Endothelial cell of umbilical vein (primary cell): Measurements from ENCODE around the gene LRRC8C. TPM values are rescaled to one million over a fixed set of nuclear protein-coding genes. Genes with fewer than 3 reads are reported as not detected.

Experiments
- BruUV-seq: library from RNA; stranded (reverse); fragments of 400-500 nt; replicated peaks from 2 replicates; lab custom pipeline; 2021; lab: Mats Ljungman, UMichigan
- CTCF ChIA-PET: fragments of 300-600, 350-600 bp; sonication (Branson Sonifier 250); formaldehyde crosslinking; loops from one replicate; lab custom pipeline; 2021; ENCODE audit warnings: antibody characterized with exemption, inconsistent platforms; lab: Charles Lee
- POLR2A ChIA-PET: fragments of 300-600, 350-600 bp; sonication (Branson Sonifier 250); formaldehyde crosslinking; loops from one replicate; lab custom pipeline; 2021; ENCODE audit warnings: antibody characterized with exemption, inconsistent platforms; lab: Charles Lee
- DNase-seq: peaks from one replicate; pipeline ENCODE4 v3.0.0-alpha.2; 2011; ENCODE audit warnings: low read depth, low spot score
- FAIRE-seq: peaks from 2 replicates; lab custom pipeline; 2011; peaks lifted over from hg19 to GRCh38; lab: Jason Lieb, UNC
- H2AFZ ChIP-seq: 2 replicates; pipeline ENCODE4 v1.6.0; 2012; ENCODE audit warnings: low read depth, low read length, control low read depth, inconsistent platforms
- H3K27ac ChIP-seq: 2 replicates; pipeline ENCODE4 v1.5.1; 2011; ENCODE audit warnings: low read depth, mild to moderate bottlenecking, control low read depth, low read length, moderate library complexity; ENCODE audit not compliant: insufficient read depth
- H3K27me3 ChIP-seq, 2 experiments: 2 replicates each; pipeline versions ENCODE4 v1.6.0 to v1.6.1; 2011; ENCODE audit warnings: low read length in 2 of 2, mixed read lengths in 1 of 2; ENCODE audit not compliant: control insufficient read depth in 2 of 2, insufficient read depth in 2 of 2
- H3K36me3 ChIP-seq, 2 experiments: 2 replicates in 1 of 2; 3 replicates in 1 of 2; pipeline ENCODE4 v1.5.1; 2011; ENCODE audit warnings: low read length in 2 of 2, mild to moderate bottlenecking in 1 of 2, moderate library complexity in 1 of 2; ENCODE audit not compliant: control insufficient read depth in 2 of 2, insufficient read depth in 2 of 2; ENCODE audit errors: extremely low read depth in 1 of 2
- H3K4me1 ChIP-seq: 3 replicates; pipeline ENCODE4 v1.5.1; 2011; ENCODE audit warnings: mild to moderate bottlenecking, low read length; ENCODE audit not compliant: control insufficient read depth, insufficient read depth; ENCODE audit errors: extremely low read depth
- H3K4me2 ChIP-seq: 2 replicates; pipeline ENCODE4 v1.6.1; 2011; ENCODE audit warnings: low read length, control low read depth, mixed read lengths; ENCODE audit not compliant: insufficient read depth
- H3K4me3 ChIP-seq, 3 experiments: fragments of 200-600 bp in 1 of 3; sonication (generic), shearing (Covaris generic) in 1 of 3; replicated peaks in 1 of 3; 2 replicates each; pipeline ENCODE4 v1.5.1; 2011 to 2016; ENCODE audit warnings: control low read depth in 3 of 3, low read length in 3 of 3, mild to moderate bottlenecking in 2 of 3, inconsistent platforms in 1 of 3, low read depth in 1 of 3, moderate library complexity in 1 of 3; ENCODE audit not compliant: insufficient read depth in 1 of 3
- H3K79me2 ChIP-seq: 2 replicates; pipeline ENCODE4 v1.6.0; 2012; ENCODE audit warnings: low read length, inconsistent platforms; ENCODE audit not compliant: control insufficient read depth, insufficient read depth
- H3K9ac ChIP-seq: replicated peaks from 2 replicates; pipeline ENCODE3; 2011; ENCODE audit warnings: low read length, control low read depth; ENCODE audit not compliant: insufficient read depth; ENCODE audit errors: extremely low read depth
- H3K9me1 ChIP-seq: replicated peaks from 3 replicates; pipeline ENCODE4 v1.6.0; 2011; ENCODE audit warnings: mild to moderate bottlenecking, low read length; ENCODE audit not compliant: control insufficient read depth, insufficient read depth; ENCODE audit errors: extremely low read depth
- H3K9me3 ChIP-seq: replicated peaks from 2 replicates; pipeline ENCODE4 v1.5.1; 2012; ENCODE audit warnings: low read length, inconsistent platforms; ENCODE audit not compliant: control insufficient read depth, insufficient read depth
- H4K20me1 ChIP-seq: replicated peaks from 2 replicates; pipeline ENCODE3; 2011; ENCODE audit warnings: mild to moderate bottlenecking, low read length; ENCODE audit not compliant: control insufficient read depth, insufficient read depth; ENCODE audit errors: extremely low read depth
- CTCF ChIP-seq, 2 donors: IDR thresholded peaks; 1 replicate in 1 of 2; 2 replicates in 1 of 2; pipeline ENCODE4 v1.5.1; 2011; ENCODE audit warnings: low read length in 2 of 2, mild to moderate bottlenecking in 2 of 2, moderate library complexity in 2 of 2, control low read depth in 1 of 2, inconsistent platforms in 1 of 2, low read depth in 1 of 2; ENCODE audit not compliant: insufficient read depth in 1 of 2; ENCODE audit errors: extremely low read depth in 1 of 2
- EZH2 ChIP-seq: IDR thresholded peaks from 2 replicates; pipeline ENCODE4 v1.6.1; 2012; ENCODE audit warnings: borderline replicate concordance, low read depth, mild to moderate bottlenecking, moderate library complexity, low read length, inconsistent platforms; ENCODE audit not compliant: severe bottlenecking
- FOS ChIP-seq: IDR thresholded peaks from 2 replicates; pipeline ENCODE4 v1.6.1; 2011; ENCODE audit warnings: mild to moderate bottlenecking, low read length, moderate library complexity, borderline replicate concordance; ENCODE audit not compliant: insufficient read depth
- GATA2 ChIP-seq: IDR thresholded peaks from 2 replicates; pipeline ENCODE4 v1.7.0; 2011; ENCODE audit warnings: low read depth, mild to moderate bottlenecking, moderate library complexity, mixed read lengths, low read length; ENCODE audit not compliant: insufficient read length, insufficient read depth
- JUN ChIP-seq: IDR thresholded peaks from 2 replicates; pipeline ENCODE4 v1.6.1; 2011; ENCODE audit warnings: borderline replicate concordance, low read depth; ENCODE audit not compliant: insufficient read length, insufficient read depth
- MAX ChIP-seq: IDR thresholded peaks from 2 replicates; pipeline ENCODE4 v1.6.1; 2011; ENCODE audit not compliant: insufficient read depth, insufficient read length
- MYC ChIP-seq: IDR thresholded peaks from one replicate; pipeline ENCODE4 v1.6.1; 2011; ENCODE audit warnings: mild to moderate bottlenecking, low read depth, low read length
- POLR2A ChIP-seq: IDR thresholded peaks from 2 replicates; pipeline ENCODE4 v1.6.1; 2012; ENCODE audit warnings: low read depth, mild to moderate bottlenecking, control low read depth, low read length
- POLR2AphosphoS5 ChIP-seq: IDR thresholded peaks from 2 replicates; pipeline ENCODE4 v1.6.1; 2012; ENCODE audit warnings: low read depth, mild to moderate bottlenecking, control low read depth, low read length, moderate library complexity; ENCODE audit not compliant: insufficient read depth
- dilution Hi-C: fragments of 300-500 bp; cut with MboI; formaldehyde crosslinking; loops from one replicate; pipeline ENCODE4 v1.15.0; 2019; ENCODE audit warnings: low sequenced_read_pairs; ENCODE audit not compliant: extremely low pct_ligation_motif_present
- intact Hi-C: fragments of 100-400 bp; cut with micrococcal nuclease; formaldehyde crosslinking; loops from one replicate; pipeline ENCODE4 v1.10.0; 2022
- polyA plus RNA-seq, 4 experiments: library from polyadenylated mRNA; depleted of rRNA in 3 of 4; stranded (reverse) in 3 of 4; unstranded in 1 of 4; fragments of >200 nt; gene quantifications; 2 replicates each; pipeline versions ENCODE4 v1.2.1 to v1.2.3, GENCODE V29; 2011 to 2012; ENCODE audit warnings: missing spikeins in 1 of 4
- total RNA-seq: library from RNA; stranded (reverse); gene quantifications from 2 replicates; pipeline ENCODE4 v1.2.3, GENCODE V29; 2021

The LRRC8C gene
- total and polyA plus RNA-seq, 2 donors (not counting 3 experiments of a cell fraction or from before 2014, with no cell fraction given): 33.6 to 51.5 TPM

GRCh38 chr1:89657886-89658285 is 25.0 kb downstream of the LRRC8C start:
- Histone ChIP-seq H3K4me2 (no peak overlapping the region), H3K9ac (no peak overlapping the region), H3K79me2 (peaks cover 99% of the 10 kb centered on the region), H3K4me1 (peaks cover 14% of the 10 kb centered on the region), H3K9me1 (peaks cover under 1% of the 10 kb centered on the region), H3K9me3 (no peaks in the 10 kb centered on the region), H3K27me3 (no peaks in the 10 kb centered on the region), H3K27ac (no peak overlapping the region), H2AFZ (no peak overlapping the region), H3K36me3 (no peaks in the 10 kb centered on the region), H3K4me3 (no peak overlapping the region), H4K20me1 (peaks cover 17% of the 10 kb centered on the region)
- ChIA-PET POLR2A (no interaction called here), CTCF (interaction anchor here (2.1 to 5.5 kb wide), 2 partner anchors 12 to 14 kb away, joined by 6 to 21 read pairs; no protein-coding TSS in a partner anchor)
- BruUV-seq: no TSS peak
- intact Hi-C loops (no loop called here), dilution Hi-C loops (no loop called here)
- TF ChIP-seq JUN: no peak
- FAIRE-seq (peak; percentile 18), DNase-seq (peak; percentile 44)

- Histone ChIP-seq H3K4me2 (no peak overlapping the region), H3K79me2 (peaks cover 98% of the 10 kb centered on the region), H3K9me3 (no peaks in the 10 kb centered on the region), H4K20me1 (peaks cover 11% of the 10 kb centered on the region), H3K4me1 (peaks cover 14% of the 10 kb centered on the region), H3K9me1 (no peaks in the 10 kb centered on the region), H3K4me3 (no peak overlapping the region), H3K27me3 (no peaks in the 10 kb centered on the region), H3K9ac (no peak overlapping the region), H3K27ac (no peak overlapping the region), H3K36me3 (no peaks in the 10 kb centered on the region), H2AFZ (no peak overlapping the region)
- FAIRE-seq (no peak), DNase-seq (peak; percentile 73)
- POLR2A ChIA-PET: no interaction called here
- TF ChIP-seq JUN: no peak
- no peak for TF ChIP-seq POLR2A
- no peak for TF ChIP-seq MYC
- no peak for TF ChIP-seq EZH2
- no peak for TF ChIP-seq POLR2AphosphoS5
- no peak for TF ChIP-seq GATA2
- no peak for TF ChIP-seq FOS
- TF ChIP-seq MAX: no peak
- TF ChIP-seq CTCF (IDR thresholded peaks at IDR 0.05; ENCODE audit: extremely low read depth in 1 of 2, insufficient read depth in 1 of 2, low read depth in 1 of 2, low read length in 2 of 2): no peak
- CTCF ChIA-PET: interaction anchor here (1.3 to 5.5 kb wide), 4 partner anchors 9 to 103 kb away, joined by 3 to 21 read pairs (median 5); no protein-coding TSS in a partner anchor
- BruUV-seq: no TSS peak
- dilution Hi-C loops: no loop called here
- intact Hi-C loops: no loop called here
These were observed 26.6 kb downstream of the LRRC8C start for GRCh38 chr1:89659322-89660081.
